Suprapubic skin (tissue), 4 donors: Measurements from ENCODE around the gene CC2D2B.

Experiments
- EP300 ChIP-seq: sonication (generic); formaldehyde crosslinking; IDR thresholded peaks from one replicate; pipeline ENCODE4 v1.6.1; 2017; ENCODE audit warnings: antibody characterized with exemption
- POLR2A ChIP-seq, 2 donors: fragments of 450-650 bp; IDR thresholded peaks; one replicate each; pipeline ENCODE4 v1.6.1; 2017; ENCODE audit warnings: antibody characterized with exemption in 2 of 2, mild to moderate bottlenecking in 2 of 2, moderate library complexity in 2 of 2
- POLR2AphosphoS5 ChIP-seq, 3 donors: sonication (generic); formaldehyde crosslinking; IDR thresholded peaks; one replicate each; pipeline ENCODE4 v1.6.1; 2017; ENCODE audit warnings: antibody characterized with exemption in 3 of 3

- TF ChIP-seq POLR2A (IDR thresholded peaks at IDR 0.05) = no peak
- no peak for TF ChIP-seq POLR2AphosphoS5 (IDR thresholded peaks at IDR 0.05)
- TF ChIP-seq EP300 = no peak
Observed at GRCh38 chr10:96022739-96023138, 115.0 kb downstream of the CC2D2B start.
